HG03457 (cell line): ENCODE measurements around the gene SPATA32.

ENCODE experiments used
- ATAC-seq: cut with Tn5 transposase; IDR thresholded peaks from one replicate; pipeline ENCODE4 v1.9.1; 2021; ENCODE audit warnings: moderate number of reproducible peaks; ENCODE audit not compliant: unreplicated experiment

The SPATA32 gene

GRCh38 chr17:45230410-45230786, 31.5 kb downstream of the SPATA32 start:
- ATAC-seq, result no peak

- ATAC-seq, result no peak
Observed at GRCh38 chr17:45229681-45230409, 32.0 kb downstream of the SPATA32 start.

- no peak for ATAC-seq
Observed at GRCh38 chr17:45228763-45229539, 32.9 kb downstream of the SPATA32 start.

- no peak for ATAC-seq
Observed at GRCh38 chr17:45227926-45228762, 33.8 kb downstream of the SPATA32 start.

- no peak for ATAC-seq
Observed at GRCh38 chr17:45227101-45227925, 34.6 kb downstream of the SPATA32 start.

GRCh38 chr17:45226576-45226975, 35.3 kb downstream of the SPATA32 start:
- no peak for ATAC-seq

GRCh38 chr17:45225964-45226530, 35.8 kb downstream of the SPATA32 start:
- peak; percentile 38 for ATAC-seq

GRCh38 chr17:45225051-45225700, 36.7 kb downstream of the SPATA32 start:
- ATAC-seq, result no peak

GRCh38 chr17:45224671-45225050, 37.2 kb downstream of the SPATA32 start:
- no peak for ATAC-seq

- ATAC-seq, result no peak
Observed at GRCh38 chr17:45223539-45224528, 38.1 kb downstream of the SPATA32 start.

- no peak for ATAC-seq
Observed at GRCh38 chr17:45222996-45223538, 38.8 kb downstream of the SPATA32 start.

- no peak for ATAC-seq
Observed at GRCh38 chr17:45222289-45222995, 39.5 kb downstream of the SPATA32 start.

GRCh38 chr17:45222014-45222288, 39.9 kb downstream of the SPATA32 start:
- ATAC-seq, result no peak

GRCh38 chr17:45221081-45222013, 40.5 kb downstream of the SPATA32 start, which contains the start of gene FMNL1:
TSS of gene FMNL1 (plus strand) at chr17:45221885. CDS start at chr17:45222125, 240 bp downstream.
- ATAC-seq, result no peak

- ATAC-seq, result no peak
Observed at GRCh38 chr17:45220079-45220478, 41.8 kb downstream of the SPATA32 start.

GRCh38 chr17:45218895-45219661, 42.8 kb downstream of the SPATA32 start:
- ATAC-seq, result no peak
